HG03378 (cell line): ENCODE measurements around the gene SEMA3B.
"Not testable (repeated sequence)": the region's sequence is repeated elsewhere in the genome, so short reads cannot be mapped to it uniquely, and the experiment has no call there.

Experiments
- ATAC-seq: cut with Tn5 transposase; IDR thresholded peaks from one replicate; pipeline ENCODE4 v1.9.1; 2021; ENCODE audit warnings: mild to moderate bottlenecking, moderate library complexity; ENCODE audit not compliant: unreplicated experiment

Gene SEMA3B

GRCh38 chr3:50271314-50271936 is 2.5 kb downstream of the SEMA3B start:
- no peak for ATAC-seq

DNA sequence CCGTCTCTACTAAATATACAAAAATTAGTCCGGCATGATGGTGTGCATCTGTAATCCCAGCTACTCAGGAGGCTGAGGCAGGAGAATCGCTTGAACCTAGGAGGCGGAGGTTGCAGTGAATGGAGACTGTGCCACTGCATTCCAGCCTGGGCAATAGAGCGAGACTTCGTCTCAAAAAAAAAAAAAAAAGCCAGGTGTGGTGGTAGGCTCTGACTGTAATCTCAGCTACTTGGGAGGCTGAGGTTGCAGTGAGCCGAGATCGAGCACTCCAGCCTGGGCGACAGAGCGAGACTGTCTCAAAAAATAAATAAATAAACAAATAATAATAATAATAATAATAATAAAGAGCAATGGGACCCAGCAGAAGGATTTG is 3.6 kb downstream of the SEMA3B start:
- ATAC-seq = not testable (repeated sequence)

DNA sequence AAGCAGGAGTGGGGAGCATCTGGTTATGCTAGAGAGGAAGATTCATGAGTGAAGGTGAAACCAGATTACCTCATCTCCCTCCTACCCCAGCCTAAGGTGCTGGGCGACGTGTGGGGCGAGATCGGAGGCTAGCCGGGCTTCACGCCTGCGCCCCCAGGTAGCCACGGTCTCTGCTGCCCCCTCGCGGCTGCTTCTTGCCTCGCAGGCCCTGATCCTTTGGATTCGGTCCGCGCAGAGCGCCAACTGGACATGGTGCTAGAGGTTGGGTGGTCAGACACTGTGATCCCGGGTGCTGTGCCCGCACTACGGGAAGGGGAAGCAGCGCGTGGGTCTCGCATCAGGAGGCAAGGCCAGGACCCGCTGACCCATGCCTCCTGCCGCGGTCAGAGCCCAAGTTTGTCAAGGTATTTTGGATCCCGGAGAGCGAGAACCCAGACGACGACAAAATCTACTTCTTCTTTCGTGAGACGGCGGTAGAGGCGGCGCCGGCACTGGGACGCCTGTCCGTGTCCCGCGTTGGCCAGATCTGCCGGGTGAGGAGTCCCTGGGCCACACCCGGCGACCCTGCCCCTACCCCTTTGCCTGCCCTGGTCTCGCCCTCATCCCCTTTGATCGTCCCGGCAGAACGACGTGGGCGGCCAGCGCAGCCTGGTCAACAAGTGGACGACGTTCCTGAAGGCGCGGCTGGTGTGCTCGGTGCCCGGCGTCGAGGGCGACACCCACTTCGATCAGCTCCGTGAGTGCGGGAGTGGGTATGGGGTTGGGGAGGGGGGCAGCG is 4.2 kb downstream of the SEMA3B start:
- ATAC-seq = peak; percentile 75

GRCh38 chr3:50273689-50274065 is 4.7 kb downstream of the SEMA3B start:
- ATAC-seq = no peak

- no peak for ATAC-seq
Observed at GRCh38 chr3:50274371-50275104, 5.6 kb downstream of the SEMA3B start.

DNA sequence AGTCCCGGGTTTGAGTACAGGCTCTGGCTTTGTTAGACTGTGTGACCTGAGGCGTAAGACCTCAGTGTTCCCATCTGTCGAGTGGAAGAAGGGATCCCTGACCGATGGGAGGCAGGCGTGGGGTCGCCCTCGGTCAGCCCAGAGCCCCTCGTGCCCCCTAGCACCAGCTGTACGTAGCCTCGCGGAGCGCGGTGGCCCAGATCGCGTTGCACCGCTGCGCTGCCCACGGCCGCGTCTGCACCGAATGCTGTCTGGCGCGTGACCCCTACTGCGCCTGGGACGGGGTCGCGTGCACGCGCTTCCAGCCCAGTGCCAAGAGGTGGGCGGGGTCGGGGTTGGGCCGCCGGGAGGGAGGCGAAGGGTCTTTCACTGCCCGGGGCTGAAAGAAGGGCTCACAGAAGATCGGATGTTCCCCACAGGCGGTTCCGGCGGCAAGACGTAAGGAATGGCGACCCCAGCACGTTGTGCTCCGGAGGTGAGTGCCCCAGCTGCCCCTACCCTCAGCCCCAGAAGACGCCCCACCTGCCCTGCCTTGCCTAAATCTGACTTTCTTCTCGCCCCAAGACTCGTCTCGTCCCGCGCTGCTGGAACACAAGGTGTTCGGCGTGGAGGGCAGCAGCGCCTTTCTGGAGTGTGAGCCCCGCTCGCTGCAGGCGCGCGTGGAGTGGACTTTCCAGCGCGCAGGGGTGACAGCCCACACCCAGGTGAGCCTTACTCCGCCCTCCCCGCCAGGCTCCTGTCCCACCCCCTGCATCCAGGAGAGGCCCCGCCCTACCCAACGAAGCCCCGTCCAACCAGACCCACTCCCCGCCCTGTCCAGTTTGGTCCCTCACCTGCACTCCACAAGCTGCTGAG is 6.4 kb downstream of the SEMA3B start:
- ATAC-seq = no peak

GRCh38 chr3:50275996-50276761 is 7.2 kb downstream of the SEMA3B start:
- ATAC-seq = no peak

- ATAC-seq = no peak
Observed at GRCh38 chr3:50276762-50277101, 7.8 kb downstream of the SEMA3B start.

DNA sequence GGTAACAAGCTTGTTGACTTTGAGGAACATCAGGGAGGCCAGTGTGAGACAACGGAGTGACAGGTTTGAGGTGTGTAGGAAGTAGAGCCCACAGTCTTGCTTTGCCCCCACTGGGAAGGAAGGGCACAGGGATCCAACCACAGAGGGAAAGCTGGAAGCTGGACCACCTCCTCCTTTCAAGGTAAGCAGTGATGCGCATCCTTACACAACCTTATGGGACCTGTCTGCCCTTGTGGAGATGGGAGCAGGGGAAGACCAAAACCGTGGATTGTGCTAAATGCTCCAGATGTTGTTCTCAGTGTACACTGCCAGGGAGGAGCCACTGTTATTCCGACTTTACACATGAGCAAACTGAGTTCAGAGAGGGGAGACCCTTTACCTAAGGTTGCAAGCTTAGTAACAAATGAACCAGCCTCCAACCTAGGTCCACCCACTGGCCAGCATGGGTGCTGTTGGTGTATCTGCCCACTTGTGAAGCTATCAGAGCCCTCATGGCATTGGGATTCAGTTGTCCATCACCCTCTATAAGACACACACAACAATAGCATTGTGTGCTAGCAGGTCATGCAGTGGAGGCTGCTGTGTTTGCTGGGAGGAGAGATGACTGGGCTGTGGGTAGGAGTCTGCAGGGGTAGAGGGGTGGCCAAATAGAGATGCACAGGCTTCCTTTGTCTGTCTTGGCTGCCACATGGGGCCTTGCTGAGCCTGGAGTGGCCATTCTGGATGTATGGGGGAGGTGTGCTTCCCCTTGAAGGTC is 9.4 kb downstream of the SEMA3B start:
- ATAC-seq = no peak

- ATAC-seq = no peak
Observed at GRCh38 chr3:50278880-50279224, 9.9 kb downstream of the SEMA3B start, which contains the start of gene LSMEM2. Gene LSMEM2 (plus strand): TSS chr3:50279087. CDS start chr3:50279114, 27 bp downstream.

DNA sequence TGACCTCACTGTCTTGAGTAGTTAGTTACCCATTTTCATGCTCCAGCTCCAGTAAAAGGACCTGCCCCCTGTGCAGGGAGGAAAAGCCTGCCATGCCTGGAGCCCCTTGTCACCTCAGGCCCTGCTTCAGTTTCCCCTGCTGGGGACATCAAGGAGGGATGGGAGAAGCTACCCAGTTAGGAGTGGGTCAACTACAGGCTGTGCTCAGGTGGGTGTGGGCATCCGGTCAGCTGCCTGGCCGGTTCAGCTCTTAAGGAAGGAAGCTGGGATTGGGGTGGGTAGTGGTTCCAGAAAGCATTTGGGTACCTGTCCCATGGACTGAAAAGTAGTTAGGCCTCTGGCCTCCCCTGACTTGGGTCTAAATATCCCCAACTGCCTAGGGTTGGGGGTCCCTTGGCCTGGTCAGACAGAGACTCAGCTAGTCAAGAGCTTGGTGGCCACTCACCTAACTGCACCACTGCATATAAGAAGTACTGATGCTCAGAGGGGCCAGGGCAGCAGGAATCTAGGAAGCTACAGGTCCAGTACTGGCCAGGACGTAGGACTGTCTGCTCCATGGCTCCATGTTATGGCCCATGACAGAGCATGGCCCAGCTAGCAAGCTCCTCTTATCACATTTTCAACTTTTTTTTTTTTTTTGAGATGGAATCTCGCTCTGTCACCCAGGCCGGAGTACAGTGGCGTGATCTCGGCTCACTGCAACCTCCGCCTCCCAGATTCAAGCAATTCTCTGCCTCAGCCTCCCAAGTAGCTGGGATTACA is 10.5 kb downstream of the SEMA3B start:
- ATAC-seq = no peak

- not testable (repeated sequence) for ATAC-seq
Observed at GRCh38 chr3:50284121-50284520, 15.2 kb downstream of the SEMA3B start.

DNA sequence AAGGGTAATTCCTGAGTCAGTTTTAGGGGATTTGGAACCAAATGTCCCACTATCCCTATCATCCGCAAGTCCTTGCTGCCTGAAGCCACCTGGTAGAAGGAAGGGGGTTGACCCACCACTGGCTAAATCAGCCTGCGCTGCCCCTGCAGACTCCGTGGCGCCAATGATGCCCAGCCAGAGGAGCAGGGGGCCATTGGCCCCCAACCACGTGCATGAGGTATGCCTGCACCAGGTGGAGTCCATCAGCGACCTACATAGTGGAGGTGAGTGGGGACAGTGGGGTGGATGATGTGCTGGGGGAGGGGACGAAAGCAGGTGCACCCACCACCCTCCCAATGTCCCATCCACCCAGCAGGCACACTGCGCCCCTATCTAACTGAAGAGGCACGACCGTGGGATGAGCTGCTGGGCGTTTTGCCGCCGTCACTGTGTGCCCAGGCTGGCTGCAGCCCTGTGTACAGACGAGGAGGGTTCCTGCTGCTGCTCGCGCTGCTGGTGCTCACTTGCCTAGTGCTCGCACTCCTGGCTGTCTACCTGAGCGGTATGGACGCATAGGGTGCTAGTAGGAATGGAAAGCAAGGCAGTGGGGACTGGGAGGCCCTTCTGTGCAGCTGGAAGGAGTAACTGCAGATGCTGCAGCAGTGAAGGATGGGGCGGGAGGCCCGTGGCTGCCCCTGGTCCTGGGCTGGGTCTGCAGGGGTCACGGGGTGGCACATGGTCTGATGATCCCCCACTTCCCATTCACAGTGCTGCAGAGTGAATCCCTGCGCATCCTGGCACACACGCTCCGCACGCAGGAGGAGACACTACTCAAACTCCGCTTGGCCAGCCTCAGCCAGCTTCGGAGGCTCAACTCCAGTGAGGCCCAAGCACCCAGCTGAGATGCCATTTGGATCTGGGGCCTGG is 17.6 kb downstream of the SEMA3B start:
- no peak for ATAC-seq

DNA sequence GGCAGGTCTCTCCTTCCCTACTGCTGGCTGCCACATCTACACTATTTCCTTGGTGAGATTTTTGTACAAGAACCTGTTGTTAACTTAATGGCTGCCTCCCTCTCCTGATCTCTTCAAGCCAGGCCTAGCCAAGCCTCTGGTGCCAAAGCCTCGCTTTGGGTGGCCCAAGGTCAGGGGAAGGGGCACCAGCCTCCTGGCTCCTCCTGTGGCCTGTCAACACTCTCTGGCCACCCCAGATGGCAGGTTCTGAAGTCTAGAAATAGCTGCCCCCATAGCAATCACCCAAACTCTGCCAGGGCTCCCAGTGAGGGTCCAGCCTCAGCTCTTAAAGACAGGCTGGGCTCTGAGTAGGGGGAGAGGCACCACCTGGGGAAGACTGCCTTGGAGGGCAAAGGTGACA is 18.3 kb downstream of the SEMA3B start:
- ATAC-seq = no peak

DNA sequence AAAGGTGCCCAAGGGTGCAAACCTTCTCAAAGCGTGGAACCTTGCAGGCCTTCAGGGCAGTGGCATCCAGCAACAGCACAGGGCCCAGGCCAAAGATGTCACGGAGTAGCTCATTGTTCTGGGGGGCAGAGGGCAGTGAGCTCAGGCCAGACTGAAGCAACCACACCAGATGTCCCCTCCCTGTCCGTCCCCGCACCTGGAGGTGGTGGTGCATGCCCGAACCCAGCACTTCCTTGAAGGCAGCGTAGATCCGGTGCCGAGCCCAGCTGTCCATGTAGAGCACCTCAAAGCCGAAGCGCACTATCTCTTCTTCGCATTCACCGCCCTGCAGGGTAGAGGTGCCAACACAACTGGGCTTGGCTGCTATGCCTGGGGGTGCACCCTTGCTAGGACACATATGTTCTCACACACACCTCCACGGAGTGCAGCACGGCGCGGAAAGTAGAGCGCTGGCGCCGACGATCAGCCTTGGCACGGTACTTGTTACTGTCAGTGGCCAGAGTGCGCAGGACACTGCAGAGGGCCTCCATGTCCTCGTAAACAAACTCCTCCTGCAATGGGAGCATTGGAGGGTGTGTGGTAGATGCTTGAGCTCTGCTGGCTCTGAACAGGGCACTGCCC is 19.6 kb downstream of the SEMA3B start:
- no peak for ATAC-seq

DNA sequence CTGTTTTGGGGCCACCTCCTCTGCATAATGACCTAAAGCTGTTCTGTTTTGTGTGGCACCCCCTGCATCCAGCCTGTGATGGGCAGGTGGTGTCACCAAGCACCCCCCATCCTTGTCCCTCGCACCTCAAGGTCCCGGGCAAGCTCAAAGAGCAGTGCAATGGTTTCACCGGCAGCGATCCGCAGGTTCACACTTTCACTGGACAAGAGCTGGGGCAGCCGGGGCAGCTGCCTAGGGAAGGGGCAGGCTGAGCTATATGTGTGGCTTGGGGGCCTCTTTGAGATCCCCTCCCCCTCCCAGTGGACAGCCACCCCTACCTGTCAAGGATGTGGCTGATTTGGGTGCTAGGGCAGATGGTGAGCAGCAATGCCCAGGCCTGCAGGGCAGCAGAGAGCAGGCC is 20.2 kb downstream of the SEMA3B start:
- ATAC-seq = no peak

- no peak for ATAC-seq
Observed at GRCh38 chr3:50290161-50290641, 21.3 kb downstream of the SEMA3B start.
